ENCODE measurements around the gene ANAPC2. TPM values are rescaled to one million over a fixed set of nuclear protein-coding genes. Genes with fewer than 3 reads are reported as not detected.

Gene ANAPC2
- polyA plus RNA-seq, 2 of the 4 experiments (the other 2 are of a cell fraction) = 17.5 to 40.7 TPM

DNA sequence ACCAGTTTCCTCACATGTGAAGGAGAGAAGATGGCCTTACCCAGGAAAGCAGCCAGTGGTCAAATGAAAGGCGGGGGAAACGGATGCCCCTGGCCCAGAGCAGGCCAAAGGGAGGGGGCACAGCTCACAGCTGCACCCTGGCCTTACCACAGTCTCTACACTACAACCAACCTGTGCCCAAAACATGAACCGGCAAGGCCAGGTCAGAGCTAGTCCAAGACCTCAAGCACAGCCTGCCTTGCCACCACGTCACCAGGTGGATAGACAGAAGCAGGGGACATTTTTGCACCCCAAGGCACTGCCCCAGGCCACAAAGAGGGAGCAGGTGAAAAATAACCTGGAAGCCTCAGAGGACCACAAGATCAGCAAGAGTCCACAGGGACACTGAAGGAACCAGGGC is 44.9 kb downstream of the ANAPC2 start:
- no peak for TF ChIP-seq CHD2 (IDR thresholded peaks at IDR 0.05; ENCODE audit: low read length, partially characterized antibody)
- TF ChIP-seq CBX8 (IDR thresholded peaks at IDR 0.05) = no peak
- TF ChIP-seq, protein P1, sequence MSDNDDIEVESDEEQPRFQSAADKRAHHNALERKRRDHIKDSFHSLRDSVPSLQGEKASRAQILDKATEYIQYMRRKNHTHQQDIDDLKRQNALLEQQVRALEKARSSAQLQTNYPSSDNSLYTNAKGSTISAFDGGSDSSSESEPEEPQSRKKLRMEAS (IDR thresholded peaks at IDR 0.05) = no peak
- TF ChIP-seq, protein P2, sequence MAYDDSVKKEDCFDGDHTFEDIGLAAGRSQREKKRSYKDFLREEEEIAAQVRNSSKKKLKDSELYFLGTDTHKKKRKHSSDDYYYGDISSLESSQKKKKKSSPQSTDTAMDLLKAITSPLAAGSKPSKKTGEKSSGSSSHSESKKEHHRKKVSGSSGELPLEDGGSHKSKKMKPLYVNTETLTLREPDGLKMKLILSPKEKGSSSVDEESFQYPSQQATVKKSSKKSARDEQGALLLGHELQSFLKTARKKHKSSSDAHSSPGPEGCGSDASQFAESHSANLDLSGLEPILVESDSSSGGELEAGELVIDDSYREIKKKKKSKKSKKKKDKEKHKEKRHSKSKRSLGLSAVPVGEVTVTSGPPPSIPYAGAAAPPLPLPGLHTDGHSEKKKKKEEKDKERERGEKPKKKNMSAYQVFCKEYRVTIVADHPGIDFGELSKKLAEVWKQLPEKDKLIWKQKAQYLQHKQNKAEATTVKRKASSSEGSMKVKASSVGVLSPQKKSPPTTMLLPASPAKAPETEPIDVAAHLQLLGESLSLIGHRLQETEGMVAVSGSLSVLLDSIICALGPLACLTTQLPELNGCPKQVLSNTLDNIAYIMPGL (CRISPR knock-in tag; IDR thresholded peaks at IDR 0.05; ENCODE audit: borderline replicate concordance) = no peak
- TF ChIP-seq HDAC2 (IDR thresholded peaks at IDR 0.05) = no peak
- no peak for TF ChIP-seq SMC3 (IDR thresholded peaks at IDR 0.05)
- TF ChIP-seq HES2 (IDR thresholded peaks at IDR 0.05) = no peak
- no peak for TF ChIP-seq RARB (CRISPR knock-in tag; IDR thresholded peaks at IDR 0.05)
- no peak for TF ChIP-seq RCOR1 (IDR thresholded peaks at IDR 0.05; ENCODE audit: low read depth, low read length)
- TF ChIP-seq ZNF302 (CRISPR knock-in tag; IDR thresholded peaks at IDR 0.05) = no peak
- no peak for TF ChIP-seq PBX3 (IDR thresholded peaks at IDR 0.05)
- no peak for TF ChIP-seq ZSCAN20 (CRISPR knock-in tag; IDR thresholded peaks at IDR 0.05)
- no peaks in the 10 kb centered on the region for H3K9me3 ChIP-seq
- no peak for FAIRE-seq
- POLR2A ChIA-PET = interaction anchor here (0.6 kb wide), 1 partner anchor 17 kb away, joined by 4 read pairs; no protein-coding TSS in a partner anchor
- peaks cover 5% of the 10 kb centered on the region; the same call in 1 of the 3 replicates for H3K4me1 ChIP-seq
- no peak overlapping the region for H3K4me3 ChIP-seq
- H3K4me2 ChIP-seq = no peak overlapping the region
- CTCF ChIA-PET = interaction anchor here (0.6 to 1.3 kb wide), 4 partner anchors 11 to 521 kb away, joined by 3 to 5 read pairs (median 4); partner anchors contain the start of gene TMEM210
- ATAC-seq = no peak
- DNase-seq (ENCODE audit: low read depth in 1 of 2, low spot score in 1 of 2) = no peak
- WGBS (ENCODE audit: missing lambda C conversion rate) = 16% methylated on average over 4 of the region's 4 CpGs
- no peak overlapping the region for H3K27ac ChIP-seq

- POLR2A ChIA-PET = interaction anchor here (1.1 kb wide), 1 partner anchor 13 kb away, joined by 5 read pairs; no protein-coding TSS in a partner anchor
- no peak overlapping the region for H3K27ac ChIP-seq
- H3K4me1 ChIP-seq = peaks cover 11% of the 10 kb centered on the region; the same call in 1 of the 3 replicates
- no peak for ATAC-seq
- TF ChIP-seq POLR2A (IDR thresholded peaks at IDR 0.05; ENCODE audit: low read length) (no peak), ESRRA (IDR thresholded peaks at IDR 0.05; ENCODE audit: borderline replicate concordance, low read length) (no peak), EHMT2 (IDR thresholded peaks at IDR 0.05; ENCODE audit: low read depth) (no peak), HOXA7 (CRISPR knock-in tag; IDR thresholded peaks at IDR 0.05) (no peak), HEYL (CRISPR knock-in tag; IDR thresholded peaks at IDR 0.05) (no peak), BHLHE40 (IDR thresholded peaks at IDR 0.05; ENCODE audit: low read depth, low read length) (no peak), CTCF (IDR thresholded peaks at IDR 0.05) (no peak), MYC (IDR thresholded peaks at IDR 0.05; ENCODE audit: borderline replicate concordance, low read length) (no peak), TP53 (CRISPR knock-in tag; IDR thresholded peaks at IDR 0.05) (no peak)
- DNase-seq (ENCODE audit: low read depth in 1 of 2, low spot score in 1 of 2) = no peak
- H3K4me3 ChIP-seq = no peak overlapping the region
- CTCF ChIA-PET = interaction anchor here (1.0 to 1.1 kb wide), 2 partner anchors 12 to 65 kb away, joined by 3 read pairs; no protein-coding TSS in a partner anchor
- H3K4me2 ChIP-seq = no peak overlapping the region
- WGBS (ENCODE audit: missing lambda C conversion rate) = 53% methylated on average over 20 of the region's 24 CpGs
- FAIRE-seq = no peak
- H3K9me3 ChIP-seq = no peaks in the 10 kb centered on the region
Measured at GRCh38 chr9:137141976-137142936, 46.1 kb downstream of the ANAPC2 start.
